CD8-positive, alpha-beta memory T cell (primary cell): ENCODE data around the gene ZNF595. TPM values are rescaled to one million over a fixed set of nuclear protein-coding genes. Genes with fewer than 3 reads are reported as not detected.
A peak's percentile ranks its signal among the peaks of the same experiment; 100 is the strongest.

Source experiments
- CTCF ChIA-PET: fragments of 350-600 bp; sonication (Branson Sonifier 250); formaldehyde crosslinking; loops from one replicate; lab custom pipeline; 2021; ENCODE audit warnings: antibody characterized with exemption; lab: Charles Lee
- POLR2A ChIA-PET: fragments of 350-600 bp; sonication (Branson Sonifier 250); formaldehyde crosslinking; loops from one replicate; lab custom pipeline; 2021; ENCODE audit warnings: antibody characterized with exemption; lab: Charles Lee
- DNase-seq, 5 donors: peaks; one replicate each; pipeline versions ENCODE4 v3.0.0 to v3.0.0-alpha.2; 2020 to 2022; ENCODE audit warnings: mixed read lengths in 1 of 5
- H3K27ac ChIP-seq: one replicate; pipeline ENCODE4 v1.7.0; 2013; ENCODE audit warnings: low read depth, mild to moderate bottlenecking, low read length, moderate library complexity
- H3K27me3 ChIP-seq: 2 replicates; pipeline ENCODE4 v1.7.0; 2013; ENCODE audit warnings: low read length, mild to moderate bottlenecking; ENCODE audit not compliant: insufficient read depth, poor library complexity, severe bottlenecking
- H3K36me3 ChIP-seq: 2 replicates; pipeline ENCODE4 v1.7.0; 2013; ENCODE audit warnings: mild to moderate bottlenecking, low read length, moderate library complexity; ENCODE audit not compliant: insufficient read depth
- H3K4me1 ChIP-seq: 2 replicates; pipeline ENCODE4 v1.7.0; 2013; ENCODE audit warnings: mild to moderate bottlenecking, low read length, moderate library complexity; ENCODE audit not compliant: insufficient read depth
- H3K4me3 ChIP-seq: 2 replicates; pipeline ENCODE4 v1.7.0; 2013; ENCODE audit warnings: mild to moderate bottlenecking, low read length
- H3K9me3 ChIP-seq: 2 replicates; pipeline ENCODE4 v1.7.0; 2013; ENCODE audit warnings: mild to moderate bottlenecking, low read length
- H3K27ac Mint-ChIP-seq, 8 donors: one replicate each; pipeline ENCODE4 v1.8.0; 2020 to 2021; ENCODE audit warnings: mixed read lengths in 8 of 8, mild to moderate bottlenecking in 6 of 8, inconsistent platforms in 3 of 8, moderate library complexity in 3 of 8
- H3K27me3 Mint-ChIP-seq, 2 donors: one replicate each; pipeline ENCODE4 v1.8.0; 2020 to 2021; ENCODE audit warnings: mixed read lengths in 2 of 2, mild to moderate bottlenecking in 1 of 2, moderate library complexity in 1 of 2
- H3K36me3 Mint-ChIP-seq, 3 donors: one replicate each; pipeline ENCODE4 v1.8.0; 2020 to 2021; ENCODE audit warnings: mixed read lengths in 3 of 3, inconsistent platforms in 1 of 3, mild to moderate bottlenecking in 1 of 3
- H3K4me1 Mint-ChIP-seq, 3 donors: one replicate each; pipeline ENCODE4 v1.8.0; 2020 to 2021; ENCODE audit warnings: mixed read lengths in 3 of 3, inconsistent platforms in 1 of 3, mild to moderate bottlenecking in 1 of 3
- H3K4me3 Mint-ChIP-seq, 7 donors: one replicate each; pipeline ENCODE4 v1.8.0; 2020 to 2021; ENCODE audit warnings: mixed read lengths in 7 of 7, mild to moderate bottlenecking in 6 of 7, moderate library complexity in 4 of 7, inconsistent platforms in 2 of 7
- H3K9me3 Mint-ChIP-seq, 5 donors: one replicate each; pipeline ENCODE4 v1.8.0; 2020 to 2022; ENCODE audit warnings: mixed read lengths in 5 of 5, mild to moderate bottlenecking in 3 of 5, moderate library complexity in 2 of 5, inconsistent platforms in 1 of 5
- polyA plus RNA-seq: library from polyadenylated mRNA; unstranded; fragments of 300-500 nt; fragmentation: Illumina TruSeq; gene quantifications from one replicate; pipeline ENCODE4 v1.2.3, GENCODE V29; 2021
- total RNA-seq, 2 experiments: library from RNA; stranded (reverse); gene quantifications; one replicate each; pipeline ENCODE4 v1.2.3, GENCODE V29; 2021

The ZNF595 gene
- total and polyA plus RNA-seq, 3 experiments from 2014 or later, result 7.7 to 10.6 (median 8.5) TPM

DNA sequence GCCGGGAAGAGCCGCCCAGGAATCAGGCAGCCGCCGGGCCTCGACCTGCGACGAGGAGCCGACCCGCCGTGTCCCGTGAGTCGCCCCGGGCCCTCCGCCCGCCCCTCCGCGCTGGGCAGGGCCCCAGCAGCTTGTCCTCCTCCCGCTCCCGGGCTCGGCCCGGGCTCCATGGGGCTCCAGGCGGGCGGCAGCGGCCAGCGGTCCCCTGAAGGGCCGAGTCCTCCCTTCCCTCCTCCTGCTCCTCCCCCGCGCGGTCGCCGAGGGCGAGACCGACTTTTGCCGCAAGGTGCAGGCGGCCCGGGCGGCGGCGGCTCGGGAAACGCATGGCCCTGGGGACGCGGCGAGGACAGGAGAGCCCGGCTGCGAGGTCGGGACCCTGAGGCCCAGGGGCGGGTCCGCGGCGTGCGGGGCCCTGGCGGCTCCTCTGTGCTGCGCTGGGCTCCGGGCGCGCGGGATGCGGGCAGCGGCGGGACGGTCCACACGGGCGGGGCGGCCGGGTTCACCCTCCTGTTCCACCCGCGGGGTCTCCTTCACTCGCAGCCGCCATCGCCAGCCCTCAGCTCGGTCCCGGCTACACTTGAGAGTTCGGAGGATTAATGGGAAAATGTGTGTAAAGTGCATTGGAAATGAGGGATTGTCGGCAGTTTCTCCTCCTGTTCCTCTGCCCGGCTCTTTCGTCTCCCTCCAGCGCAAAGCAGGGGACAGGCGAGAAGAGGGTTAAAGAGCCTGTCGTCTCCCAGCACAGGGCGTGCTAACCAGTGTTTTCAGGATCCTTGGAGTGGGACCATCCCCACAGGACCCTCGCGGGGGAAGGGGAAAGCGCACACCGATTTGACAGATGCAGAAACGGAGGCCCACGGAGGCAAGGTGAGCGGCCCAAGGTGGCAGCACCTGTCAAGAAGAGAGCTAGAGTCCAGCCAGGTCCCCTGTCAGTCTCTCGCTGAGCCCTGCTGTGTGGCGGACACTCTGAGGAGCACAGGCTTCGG is 54.6 kb downstream of the ZNF595 start:
- Mint-ChIP-seq H3K9me3 (peaks cover 15 to 83% (median 68%) of the 10 kb centered on the region in 5 donors), H3K27ac (no peak overlapping the region), H3K27me3 (peaks cover 40 to 72% of the 10 kb centered on the region in 2 donors), H3K4me3 (no peak overlapping the region), H3K4me1 (peaks cover 0 to 4% (median 0%) of the 10 kb centered on the region in 3 donors), H3K36me3 (peaks cover 6 to 52% (median 8%) of the 10 kb centered on the region in 3 donors)
- no peak overlapping the region for H3K4me3 ChIP-seq
- POLR2A ChIA-PET, result no interaction called here
- no peaks in the 10 kb centered on the region for H3K4me1 ChIP-seq
- H3K27ac ChIP-seq, result no peak overlapping the region
- no peaks in the 10 kb centered on the region for H3K9me3 ChIP-seq
- CTCF ChIA-PET, result no interaction called here
- no peak for DNase-seq
- H3K36me3 ChIP-seq, result no peaks in the 10 kb centered on the region
- peaks cover 18% of the 10 kb centered on the region for H3K27me3 ChIP-seq

- Mint-ChIP-seq H3K27ac (no peak overlapping the region), H3K4me1 (peaks cover 0 to 4% (median 0%) of the 10 kb centered on the region in 3 donors), H3K4me3 (no peak overlapping the region), H3K36me3 (peaks cover 2 to 54% (median 6%) of the 10 kb centered on the region in 3 donors), H3K27me3 (peaks cover 29 to 63% of the 10 kb centered on the region in 2 donors), H3K9me3 (peaks cover 9 to 70% (median 57%) of the 10 kb centered on the region in 5 donors)
- Histone ChIP-seq H3K9me3 (no peaks in the 10 kb centered on the region), H3K36me3 (no peaks in the 10 kb centered on the region), H3K27ac (no peak overlapping the region), H3K4me1 (no peaks in the 10 kb centered on the region), H3K4me3 (no peak overlapping the region), H3K27me3 (peaks cover 6% of the 10 kb centered on the region)
- ChIA-PET CTCF (no interaction called here), POLR2A (no interaction called here)
- no peak for DNase-seq
Observed at GRCh38 chr4:112771-113170, 59.6 kb downstream of the ZNF595 start.

DNA sequence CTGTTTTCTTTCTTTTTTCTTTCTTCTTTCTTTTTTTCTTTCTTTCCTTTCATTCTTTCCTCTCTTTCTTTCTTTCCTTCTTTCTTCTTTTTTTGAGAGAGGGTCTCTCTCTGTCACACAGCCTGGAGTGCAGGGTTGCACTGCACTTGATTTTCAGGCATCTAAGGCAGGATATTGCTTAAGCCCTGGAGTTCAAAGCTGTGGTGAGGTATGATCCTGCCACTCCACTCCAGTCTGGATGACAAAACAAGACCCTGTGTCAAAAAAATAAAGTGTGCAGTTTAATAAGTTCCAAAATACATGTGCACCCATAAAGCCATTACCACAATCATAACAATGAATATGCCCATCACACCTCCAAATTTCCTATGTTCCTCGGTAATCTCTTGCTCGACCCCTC is 60.6 kb downstream of the ZNF595 start:
- H3K36me3 ChIP-seq, result no peaks in the 10 kb centered on the region
- DNase-seq, result no peak
- H3K4me3 Mint-ChIP-seq, result no peak overlapping the region
- H3K9me3 Mint-ChIP-seq, result peaks cover 9 to 65% (median 48%) of the 10 kb centered on the region in 5 donors
- no peak overlapping the region for H3K4me3 ChIP-seq
- CTCF ChIA-PET, result no interaction called here
- H3K4me1 Mint-ChIP-seq, result peaks cover 0 to under 1% (median 0%) of the 10 kb centered on the region in 3 donors
- H3K36me3 Mint-ChIP-seq, result peaks cover 1 to 51% (median 2%) of the 10 kb centered on the region in 3 donors
- no peaks in the 10 kb centered on the region for H3K27me3 ChIP-seq
- no peaks in the 10 kb centered on the region for H3K9me3 ChIP-seq
- peaks cover 20 to 54% of the 10 kb centered on the region in 2 donors for H3K27me3 Mint-ChIP-seq
- no peaks in the 10 kb centered on the region for H3K4me1 ChIP-seq
- POLR2A ChIA-PET, result no interaction called here
- no peak overlapping the region for H3K27ac ChIP-seq
- no peak overlapping the region for H3K27ac Mint-ChIP-seq

GRCh38 chr4:114149-114548 is 61.0 kb downstream of the ZNF595 start:
- no peak overlapping the region for H3K4me3 ChIP-seq
- CTCF ChIA-PET, result no interaction called here

DNA sequence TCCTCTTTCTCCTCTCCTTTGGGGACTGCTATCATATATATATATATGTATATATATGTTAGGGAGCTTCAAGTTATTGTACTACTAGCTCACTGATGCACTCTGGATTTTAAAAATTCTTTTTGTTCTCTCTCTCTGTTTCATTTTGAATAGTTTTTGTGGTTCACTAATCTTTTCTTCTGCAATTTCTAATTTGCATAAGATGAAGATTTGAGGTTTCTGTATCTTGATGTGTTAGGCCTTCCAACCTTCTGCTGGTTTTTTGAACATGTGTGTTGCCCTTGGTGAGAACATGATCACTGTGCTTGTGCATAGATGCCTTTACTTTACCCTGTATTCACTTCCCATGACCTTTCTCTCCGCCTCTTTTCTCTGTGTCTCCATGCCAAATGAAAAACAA is 63.4 kb downstream of the ZNF595 start:
- peaks cover under 1 to 39% (median 4%) of the 10 kb centered on the region in 3 donors for H3K36me3 Mint-ChIP-seq
- Histone ChIP-seq H3K27me3 (no peaks in the 10 kb centered on the region), H3K4me3 (no peak overlapping the region), H3K4me1 (peaks cover 15% of the 10 kb centered on the region), H3K36me3 (no peaks in the 10 kb centered on the region), H3K27ac (no peak overlapping the region), H3K9me3 (peaks cover 11% of the 10 kb centered on the region)
- H3K4me1 Mint-ChIP-seq, result peaks cover 11 to 15% (median 12%) of the 10 kb centered on the region in 3 donors
- peaks cover 9 to 63% (median 44%) of the 10 kb centered on the region in 5 donors for H3K9me3 Mint-ChIP-seq
- H3K4me3 Mint-ChIP-seq, result no peak overlapping the region
- no peak overlapping the region for H3K27ac Mint-ChIP-seq
- no peak for DNase-seq
- peaks cover 3 to 28% of the 10 kb centered on the region in 2 donors for H3K27me3 Mint-ChIP-seq
- ChIA-PET POLR2A (no interaction called here), CTCF (no interaction called here)

More at GRCh38 chr4:114149-114548, 61.0 kb downstream of the ZNF595 start:
- Mint-ChIP-seq H3K4me1 (no peaks in the 10 kb centered on the region), H3K36me3 (peaks cover under 1 to 50% (median 2%) of the 10 kb centered on the region in 3 donors), H3K27ac (no peak overlapping the region), H3K9me3 (peaks cover 9 to 65% (median 48%) of the 10 kb centered on the region in 5 donors), H3K27me3 (peaks cover 16 to 50% of the 10 kb centered on the region in 2 donors), H3K4me3 (no peak overlapping the region)
- POLR2A ChIA-PET, result no interaction called here
- Histone ChIP-seq H3K36me3 (no peaks in the 10 kb centered on the region), H3K9me3 (no peaks in the 10 kb centered on the region), H3K27me3 (no peaks in the 10 kb centered on the region), H3K4me1 (no peaks in the 10 kb centered on the region), H3K27ac (no peak overlapping the region)
- DNase-seq, result no peak

DNA sequence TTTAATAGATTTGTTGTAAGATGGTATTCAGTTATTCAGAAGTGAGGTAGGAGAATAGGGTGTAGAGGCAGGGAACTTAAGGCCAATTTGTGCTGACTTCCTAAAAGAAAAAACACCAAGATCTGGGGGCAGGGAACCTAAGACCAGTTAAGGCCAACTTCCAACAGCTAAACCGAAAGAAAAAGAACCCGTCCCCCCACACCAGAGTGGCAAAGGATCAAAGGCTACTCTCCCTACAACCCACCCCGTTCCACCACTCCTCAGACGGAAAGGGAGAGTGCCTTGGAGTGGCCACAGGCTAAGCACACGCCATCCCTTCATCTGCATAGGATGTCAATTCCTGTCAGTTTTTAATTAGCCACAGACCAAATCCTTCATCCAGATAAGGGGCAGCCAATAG is 67.5 kb downstream of the ZNF595 start:
- peaks cover 31 to 46% (median 36%) of the 10 kb centered on the region in 3 donors for H3K4me1 Mint-ChIP-seq
- peaks cover 12 to 63% (median 59%) of the 10 kb centered on the region in 5 donors for H3K9me3 Mint-ChIP-seq
- peak overlapping the region in 5 of 8 donors; percentile 54 to 93 (median 89) for H3K27ac Mint-ChIP-seq
- H3K4me3 ChIP-seq, result no peak overlapping the region
- H3K4me3 Mint-ChIP-seq, result peak overlapping the region in 5 of 7 donors; percentile 42 to 83 (median 74)
- H3K36me3 Mint-ChIP-seq, result peaks cover 3 to 39% (median 23%) of the 10 kb centered on the region in 3 donors
- POLR2A ChIA-PET, result no interaction called here
- DNase-seq, result no peak
- CTCF ChIA-PET, result no interaction called here
- H3K27ac ChIP-seq, result no peak overlapping the region
- peaks cover 11% of the 10 kb centered on the region for H3K9me3 ChIP-seq
- no peaks in the 10 kb centered on the region for H3K27me3 ChIP-seq
- no peaks in the 10 kb centered on the region for H3K36me3 ChIP-seq
- peaks cover 31% of the 10 kb centered on the region for H3K4me1 ChIP-seq
- H3K27me3 Mint-ChIP-seq, result peaks cover 7% of the 10 kb centered on the region in 2 donors

DNA sequence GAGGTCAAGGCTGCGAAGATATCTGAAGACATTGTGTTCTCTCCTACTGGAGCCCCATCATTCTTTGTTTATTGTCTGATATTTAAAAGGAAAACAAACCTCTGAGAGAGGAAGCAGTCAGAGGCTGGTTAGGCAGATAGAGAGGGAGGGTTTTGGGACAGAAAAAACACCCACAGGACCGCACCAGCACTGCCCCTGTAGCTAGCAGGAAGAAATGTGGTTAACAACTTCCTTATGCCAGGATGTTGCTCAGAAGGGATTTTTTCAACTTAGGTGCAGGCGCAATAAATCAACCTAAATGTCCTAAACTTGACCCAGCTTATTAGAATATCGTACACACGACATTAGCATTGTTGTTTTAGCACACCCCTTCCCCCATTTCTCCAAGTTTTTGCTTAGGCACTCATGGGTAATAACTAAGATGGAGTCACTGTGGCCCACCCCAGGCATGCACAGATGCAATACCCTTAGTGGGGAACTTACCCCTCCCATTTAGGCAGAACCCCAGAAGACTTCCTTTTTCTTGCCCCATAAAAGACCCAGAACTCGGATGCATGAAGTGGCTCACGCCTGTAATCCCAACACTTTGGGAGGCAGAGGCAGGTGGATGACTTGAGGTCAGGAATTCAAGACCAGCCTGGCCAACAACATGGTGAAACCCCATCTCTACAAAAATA is 68.4 kb downstream of the ZNF595 start:
- H3K9me3 ChIP-seq, result peaks cover 11% of the 10 kb centered on the region
- H3K9me3 Mint-ChIP-seq, result peaks cover 10 to 69% (median 60%) of the 10 kb centered on the region in 5 donors
- H3K4me3 Mint-ChIP-seq, result peak overlapping the region; percentile 60 to 84 (median 79)
- POLR2A ChIA-PET, result interaction anchor here (0.6 kb wide), 1 partner anchor 316 kb away, joined by 3 read pairs; no protein-coding TSS in a partner anchor
- H3K4me1 ChIP-seq, result peaks cover 40% of the 10 kb centered on the region
- CTCF ChIA-PET, result interaction anchor here (1.1 kb wide), 1 partner anchor 22 kb away, joined by 3 read pairs; no protein-coding TSS in a partner anchor
- H3K27ac Mint-ChIP-seq, result peak overlapping the region; percentile 61 to 96 (median 92)
- H3K27ac ChIP-seq, result peak overlapping the region; percentile 19
- H3K27me3 Mint-ChIP-seq, result peaks cover 6 to 7% of the 10 kb centered on the region in 2 donors
- H3K27me3 ChIP-seq, result no peaks in the 10 kb centered on the region
- H3K36me3 ChIP-seq, result no peaks in the 10 kb centered on the region
- DNase-seq, result peak in 4 of 5 donors; percentile 10 to 64 (median 28)
- peaks cover 36 to 54% (median 42%) of the 10 kb centered on the region in 3 donors for H3K4me1 Mint-ChIP-seq
- peaks cover 3 to 42% (median 31%) of the 10 kb centered on the region in 3 donors for H3K36me3 Mint-ChIP-seq
- peak overlapping the region; percentile 22 for H3K4me3 ChIP-seq
